Activated CD4-positive, alpha-beta memory T cell treated with anti-CD3 and anti-CD28 coated beads, Interleukin-2, amount 10 ng/mL, durations not matched to agents 7 days and 5 days (primary cell): ENCODE results near the gene CLCN7. TPM values are rescaled to one million over a fixed set of nuclear protein-coding genes. Genes with fewer than 3 reads are reported as not detected.

ENCODE experiments used
- CTCF ChIA-PET: fragments of 350-600 bp; sonication (Branson Sonifier 250); formaldehyde crosslinking; loops from one replicate; lab custom pipeline; 2021; ENCODE audit warnings: antibody characterized with exemption, inconsistent platforms; lab: Charles Lee
- POLR2A ChIA-PET: fragments of 350-600 bp; sonication (Branson Sonifier 250); formaldehyde crosslinking; loops from one replicate; lab custom pipeline; 2021; ENCODE audit warnings: antibody characterized with exemption; lab: Charles Lee
- DNase-seq: peaks from one replicate; pipeline ENCODE4 v3.0.0-alpha.2; 2020
- H3K27ac Mint-ChIP-seq: one replicate; pipeline ENCODE4 v1.8.0; 2021; ENCODE audit warnings: mild to moderate bottlenecking, mixed read lengths
- H3K27me3 Mint-ChIP-seq: one replicate; pipeline ENCODE4 v1.8.0; 2021; ENCODE audit warnings: mixed read lengths
- H3K36me3 Mint-ChIP-seq: one replicate; pipeline ENCODE4 v1.8.0; 2021; ENCODE audit warnings: low read depth, mixed read lengths
- H3K4me1 Mint-ChIP-seq: one replicate; pipeline ENCODE4 v1.8.0; 2021; ENCODE audit warnings: mixed read lengths
- H3K4me3 Mint-ChIP-seq: one replicate; pipeline ENCODE4 v1.8.0; 2021; ENCODE audit warnings: mild to moderate bottlenecking, mixed read lengths
- H3K9me3 Mint-ChIP-seq: one replicate; pipeline ENCODE4 v1.8.0; 2021; ENCODE audit warnings: mixed read lengths
- total RNA-seq, 2 experiments: library from RNA; stranded (reverse); gene quantifications; one replicate each; pipeline ENCODE4 v1.2.3, GENCODE V29; 2021

The CLCN7 gene
- total RNA-seq, 2 experiments from 2014 or later: 44.2 to 49.4 TPM

GRCh38 chr16:1430759-1431496, 43.9 kb downstream of the CLCN7 start, which contains the start of gene PERCC1:
Gene PERCC1, plus strand, starts transcription at chr16:1431078. Its CDS starts 1,516 bp downstream, at chr16:1432594.
- no peaks in the 10 kb centered on the region for H3K9me3 Mint-ChIP-seq
- H3K4me1 Mint-ChIP-seq: no peaks in the 10 kb centered on the region
- ChIA-PET POLR2A (interaction anchor here (3.0 kb wide), 1 partner anchor 10 kb away, joined by 9 read pairs; the partner anchor contains the start of gene UQCC4), CTCF (no interaction called here)
- no peak within 1 kb of the TSS for H3K4me3 Mint-ChIP-seq
- no peak for DNase-seq
- H3K27ac Mint-ChIP-seq: no peak within 1 kb of the TSS
- H3K27me3 Mint-ChIP-seq: no peaks in the 10 kb centered on the region
- H3K36me3 Mint-ChIP-seq: no peaks in the 10 kb centered on the region

- Mint-ChIP-seq H3K9me3 (no peaks in the 10 kb centered on the region), H3K36me3 (no peaks in the 10 kb centered on the region), H3K27me3 (no peaks in the 10 kb centered on the region), H3K27ac (no peak overlapping the region), H3K4me3 (no peak overlapping the region), H3K4me1 (no peaks in the 10 kb centered on the region)
- ChIA-PET CTCF (no interaction called here), POLR2A (interaction anchor here (3.0 kb wide), 1 partner anchor 9 kb away, joined by 9 read pairs; the partner anchor contains the start of gene UQCC4)
- DNase-seq: no peak
These were observed 44.5 kb downstream of the CLCN7 start for GRCh38 chr16:1430214-1430758.

- DNase-seq: no peak
- CTCF ChIA-PET: interaction anchor here (1.1 kb wide), 1 partner anchor 114 kb away, joined by 3 read pairs; no protein-coding TSS in a partner anchor
- H3K27ac Mint-ChIP-seq: no peak overlapping the region
- H3K27me3 Mint-ChIP-seq: no peaks in the 10 kb centered on the region
- no peaks in the 10 kb centered on the region for H3K9me3 Mint-ChIP-seq
- POLR2A ChIA-PET: interaction anchor here (1.1 to 3.0 kb wide), 2 partner anchors 9 to 276 kb away, joined by 4 to 9 read pairs; partner anchors contain the start of genes MAPK8IP3 and UQCC4
- H3K4me3 Mint-ChIP-seq: no peak overlapping the region
- no peaks in the 10 kb centered on the region for H3K36me3 Mint-ChIP-seq
- no peaks in the 10 kb centered on the region for H3K4me1 Mint-ChIP-seq
These were observed 45.2 kb downstream of the CLCN7 start for GRCh38 chr16:1429631-1430030.

- Mint-ChIP-seq H3K9me3 (no peaks in the 10 kb centered on the region), H3K27ac (no peak overlapping the region), H3K36me3 (no peaks in the 10 kb centered on the region), H3K27me3 (no peaks in the 10 kb centered on the region), H3K4me1 (no peaks in the 10 kb centered on the region), H3K4me3 (no peak overlapping the region)
- ChIA-PET CTCF (interaction anchor here (0.8 to 1.1 kb wide), 2 partner anchors 9 to 115 kb away, joined by 3 read pairs; partner anchors contain the start of gene UQCC4), POLR2A (interaction anchor here (0.7 to 3.0 kb wide), 3 partner anchors 8 to 277 kb away, joined by 3 to 9 read pairs (median 4); partner anchors contain the start of genes MAPK8IP3 and UQCC4)
- no peak for DNase-seq
These were observed 45.8 kb downstream of the CLCN7 start for GRCh38 chr16:1429012-1429411.

- Mint-ChIP-seq H3K4me1 (no peaks in the 10 kb centered on the region), H3K27me3 (no peaks in the 10 kb centered on the region), H3K27ac (no peak overlapping the region), H3K4me3 (no peak overlapping the region), H3K36me3 (no peaks in the 10 kb centered on the region), H3K9me3 (no peaks in the 10 kb centered on the region)
- ChIA-PET CTCF (interaction anchor here (0.8 to 1.1 kb wide), 2 partner anchors 8 to 115 kb away, joined by 3 read pairs; partner anchors contain the start of gene UQCC4), POLR2A (interaction anchor here (0.7 to 3.0 kb wide), 3 partner anchors 8 to 277 kb away, joined by 3 to 9 read pairs (median 4); partner anchors contain the start of genes MAPK8IP3 and UQCC4)
- peak; percentile 52 for DNase-seq
These were observed 46.3 kb downstream of the CLCN7 start for GRCh38 chr16:1428511-1428910.

- H3K4me1 Mint-ChIP-seq: no peaks in the 10 kb centered on the region
- ChIA-PET POLR2A (interaction anchor here (0.7 to 1.7 kb wide), 2 partner anchors 14 to 48 kb away, joined by 3 read pairs; no protein-coding TSS in a partner anchor), CTCF (interaction anchor here (1.4 kb wide), 1 partner anchor 278 kb away, joined by 3 read pairs; the partner anchor contains the start of gene MAPK8IP3)
- no peak overlapping the region for H3K27ac Mint-ChIP-seq
- DNase-seq: no peak
- H3K36me3 Mint-ChIP-seq: no peaks in the 10 kb centered on the region
- no peaks in the 10 kb centered on the region for H3K9me3 Mint-ChIP-seq
- H3K4me3 Mint-ChIP-seq: no peak overlapping the region
- H3K27me3 Mint-ChIP-seq: no peaks in the 10 kb centered on the region
These were observed 47.1 kb downstream of the CLCN7 start for GRCh38 chr16:1427473-1428461.

GRCh38 chr16:1426734-1427471, 47.9 kb downstream of the CLCN7 start:
- H3K27ac Mint-ChIP-seq: no peak overlapping the region
- H3K4me1 Mint-ChIP-seq: peaks cover 5% of the 10 kb centered on the region
- H3K4me3 Mint-ChIP-seq: no peak overlapping the region
- H3K27me3 Mint-ChIP-seq: no peaks in the 10 kb centered on the region
- H3K36me3 Mint-ChIP-seq: no peaks in the 10 kb centered on the region
- H3K9me3 Mint-ChIP-seq: no peaks in the 10 kb centered on the region
- DNase-seq: no peak
- CTCF ChIA-PET: interaction anchor here (1.4 kb wide), 1 partner anchor 279 kb away, joined by 3 read pairs; the partner anchor contains the start of gene MAPK8IP3
- POLR2A ChIA-PET: interaction anchor here (1.7 kb wide), 1 partner anchor 47 kb away, joined by 3 read pairs; no protein-coding TSS in a partner anchor

GRCh38 chr16:1425616-1426370, 49.0 kb downstream of the CLCN7 start:
- no peak overlapping the region for H3K4me3 Mint-ChIP-seq
- H3K27ac Mint-ChIP-seq: no peak overlapping the region
- ChIA-PET POLR2A (interaction anchor here (1.7 kb wide), 1 partner anchor 46 kb away, joined by 3 read pairs; no protein-coding TSS in a partner anchor), CTCF (no interaction called here)
- H3K9me3 Mint-ChIP-seq: no peaks in the 10 kb centered on the region
- H3K36me3 Mint-ChIP-seq: peaks cover 5% of the 10 kb centered on the region
- H3K4me1 Mint-ChIP-seq: peaks cover 13% of the 10 kb centered on the region
- H3K27me3 Mint-ChIP-seq: no peaks in the 10 kb centered on the region
- DNase-seq: no peak

GRCh38 chr16:1424028-1424427, 50.8 kb downstream of the CLCN7 start:
- Mint-ChIP-seq H3K36me3 (peaks cover 7% of the 10 kb centered on the region), H3K4me3 (no peak overlapping the region), H3K9me3 (no peaks in the 10 kb centered on the region), H3K27ac (no peak overlapping the region), H3K4me1 (peaks cover 24% of the 10 kb centered on the region), H3K27me3 (no peaks in the 10 kb centered on the region)
- ChIA-PET CTCF (no interaction called here), POLR2A (no interaction called here)
- no peak for DNase-seq

- ChIA-PET POLR2A (interaction anchor here (0.8 to 2.3 kb wide), 8 partner anchors 31 to 542 kb away, joined by 3 to 19 read pairs (median 4); partner anchors contain the start of genes RPS2, TELO2 and UBE2I), CTCF (interaction anchor here (1.7 to 2.1 kb wide), 2 partner anchors 58 to 284 kb away, joined by 6 to 12 read pairs; partner anchors contain the start of gene MAPK8IP3)
- H3K36me3 Mint-ChIP-seq: peaks cover 7% of the 10 kb centered on the region
- H3K27me3 Mint-ChIP-seq: no peaks in the 10 kb centered on the region
- no peak for DNase-seq
- H3K4me3 Mint-ChIP-seq: peak overlapping the region; percentile 86
- peaks cover 33% of the 10 kb centered on the region for H3K4me1 Mint-ChIP-seq
- H3K27ac Mint-ChIP-seq: peak overlapping the region; percentile 98
- no peaks in the 10 kb centered on the region for H3K9me3 Mint-ChIP-seq
These were observed 52.8 kb downstream of the CLCN7 start for GRCh38 chr16:1422076-1422475.
